Fibroblast of peridontal ligament (primary cell): ENCODE measurements around the gene RRBP1.

Experiments used
- DNase-seq: peaks from one replicate; pipeline ENCODE4 v3.0.0-alpha.2; 2010; ENCODE audit errors: extremely low read depth

The RRBP1 gene

DNA sequence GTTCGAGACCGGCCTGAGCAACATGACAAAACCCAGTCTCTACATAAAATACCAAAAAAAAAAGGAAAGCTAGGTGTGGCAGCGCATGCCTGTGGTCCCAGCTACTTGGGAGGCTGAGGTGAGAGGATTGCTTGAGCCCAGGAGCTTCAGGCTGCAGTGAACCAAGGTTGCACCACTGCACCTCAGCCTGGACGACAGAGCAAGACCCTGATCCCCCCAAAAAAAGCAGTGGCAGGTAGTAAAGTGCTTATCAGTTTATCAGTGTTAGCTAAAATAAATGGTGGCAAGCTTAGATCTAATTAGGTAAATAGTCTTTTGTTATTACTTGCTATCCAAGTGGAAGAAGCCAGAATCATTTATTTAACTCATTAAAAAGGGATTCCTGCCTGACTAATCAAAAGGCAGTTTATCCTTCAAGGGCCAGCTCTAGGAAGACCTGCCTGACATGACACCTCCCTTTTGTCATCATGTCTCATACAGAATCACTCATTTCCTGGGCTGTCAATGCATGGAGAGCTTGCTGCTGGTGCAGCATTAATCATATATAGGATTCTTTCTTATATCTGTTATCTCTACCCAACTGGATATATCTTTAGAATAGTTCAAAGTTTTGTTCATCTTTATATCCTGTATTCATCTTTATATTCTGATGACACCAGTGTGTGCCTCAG, 102.5 kb downstream of the RRBP1 start:
- DNase-seq: no peak

DNA sequence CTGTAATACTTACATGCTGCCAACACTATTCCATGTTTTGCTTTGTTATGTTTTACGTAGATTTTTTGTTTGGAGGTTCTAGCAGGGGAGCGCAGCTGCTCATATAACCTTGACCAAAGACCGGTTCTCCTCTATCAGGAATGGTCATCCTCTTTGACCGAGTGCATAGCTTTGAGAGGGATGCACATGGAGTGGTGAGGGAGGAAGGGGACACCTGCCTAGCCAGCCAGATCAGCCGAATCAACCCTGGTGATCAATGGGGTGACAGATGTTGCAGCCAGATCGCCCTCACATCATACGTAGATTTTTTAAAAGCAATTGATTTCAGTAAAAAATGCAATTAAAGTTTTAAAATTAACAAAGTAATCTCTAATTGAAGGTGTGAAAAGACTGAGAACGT, 105.8 kb downstream of the RRBP1 start:
- DNase-seq: no peak

DNA sequence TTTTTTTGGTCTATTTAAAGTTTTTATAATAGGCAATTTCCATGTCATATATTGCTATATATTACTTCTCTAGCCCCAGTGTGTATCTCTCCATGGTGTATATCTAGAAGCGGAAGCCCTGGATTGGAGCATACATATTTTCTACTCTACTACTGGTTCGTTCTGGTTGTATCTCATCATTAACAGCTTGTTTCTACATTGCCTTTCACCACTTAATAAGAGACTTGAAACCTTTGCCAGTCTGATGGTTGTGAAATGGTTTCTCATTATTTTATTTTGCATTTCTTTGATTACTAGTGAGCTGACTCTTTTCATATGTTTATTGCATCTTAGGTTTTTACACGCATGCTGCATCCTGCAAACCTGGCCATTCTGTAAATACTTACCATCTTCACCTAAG, 108.6 kb downstream of the RRBP1 start:
- no peak for DNase-seq

DNA sequence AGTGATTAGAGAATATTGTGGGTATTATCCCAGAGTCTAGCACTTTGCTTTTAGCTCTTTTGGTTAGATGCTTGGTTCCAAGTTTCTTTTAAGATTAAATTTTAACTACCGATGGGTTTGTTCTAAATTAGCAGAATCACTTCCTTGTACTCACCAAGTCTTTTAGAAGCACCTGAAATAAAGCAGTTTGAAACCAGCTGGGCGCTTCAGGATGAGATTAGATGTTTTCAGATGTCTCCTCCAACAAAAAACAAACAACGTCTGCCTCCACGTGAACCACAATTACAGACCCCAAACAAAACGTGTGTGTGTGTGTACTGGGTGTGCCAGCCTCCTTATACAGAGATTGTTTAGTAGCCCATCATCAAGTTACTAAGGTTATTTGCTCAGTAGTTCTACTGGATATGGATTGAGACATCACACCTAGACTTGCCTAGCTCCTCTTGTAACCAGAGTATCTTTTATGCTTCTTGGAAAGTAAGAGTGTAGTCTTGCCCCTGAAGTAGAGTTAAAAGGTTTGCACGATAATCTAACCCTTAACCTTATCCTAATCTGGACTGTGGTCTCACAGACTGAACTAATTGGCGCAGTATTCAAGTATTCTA, 109.9 kb downstream of the RRBP1 start:
- no peak for DNase-seq

DNA sequence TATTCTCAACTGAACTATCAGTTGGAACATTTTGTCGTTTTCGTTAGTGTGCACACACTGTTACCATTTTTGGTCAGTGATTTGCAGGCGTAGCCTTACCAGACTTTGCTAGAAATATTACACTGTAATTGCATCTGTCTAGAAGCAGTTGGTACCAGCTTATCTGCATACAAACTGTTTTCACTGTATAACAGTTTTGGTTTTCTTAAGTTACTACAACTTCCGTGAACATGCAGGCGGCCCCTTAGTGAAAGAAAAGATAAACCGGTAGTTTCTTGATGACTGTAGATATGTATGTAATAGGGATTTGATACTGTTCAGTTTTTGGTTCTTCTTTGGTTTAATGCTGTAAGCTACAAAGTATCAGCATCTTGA, 110.9 kb downstream of the RRBP1 start:
- DNase-seq: peak; percentile 49

DNA sequence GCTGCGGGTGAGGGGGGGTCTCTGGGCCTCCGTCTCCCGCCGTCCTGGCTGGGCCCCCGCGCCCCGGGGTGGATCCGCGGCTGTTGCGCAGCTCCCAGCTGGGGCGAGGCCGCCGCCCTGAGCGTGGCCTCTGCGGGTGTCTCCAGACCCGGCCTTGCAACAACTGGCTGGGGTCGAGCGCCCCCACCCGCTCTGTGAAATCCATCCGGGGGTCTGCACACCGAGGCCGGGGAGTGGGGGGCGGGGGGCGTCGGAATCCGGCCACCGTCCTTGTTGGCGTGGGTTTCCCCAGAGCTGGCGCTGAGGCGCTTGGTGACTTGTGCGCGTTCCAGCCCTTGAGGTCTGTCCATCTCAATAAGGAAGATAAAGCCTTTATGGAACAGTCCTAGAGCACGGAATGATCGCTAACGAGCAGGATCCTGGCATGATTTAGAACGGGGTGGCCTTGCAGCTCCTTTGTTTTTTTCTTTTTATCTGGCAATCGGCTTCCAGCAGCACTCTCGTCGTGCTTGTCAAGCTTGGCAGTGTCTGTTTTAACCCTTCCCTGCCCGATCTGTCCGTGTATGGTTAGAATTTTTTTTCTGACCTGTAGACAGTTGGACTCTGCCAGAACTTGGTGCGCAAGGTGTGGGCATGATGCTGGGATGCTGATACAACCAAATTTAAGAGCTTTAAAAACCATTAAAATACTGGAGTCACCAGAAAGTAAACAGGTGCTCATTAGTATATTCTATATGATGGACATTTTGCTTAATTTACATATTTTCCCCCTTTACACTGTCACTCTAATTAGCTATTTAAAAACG, 111.5 kb downstream of the RRBP1 start:
- peak; percentile 55 for DNase-seq

DNA sequence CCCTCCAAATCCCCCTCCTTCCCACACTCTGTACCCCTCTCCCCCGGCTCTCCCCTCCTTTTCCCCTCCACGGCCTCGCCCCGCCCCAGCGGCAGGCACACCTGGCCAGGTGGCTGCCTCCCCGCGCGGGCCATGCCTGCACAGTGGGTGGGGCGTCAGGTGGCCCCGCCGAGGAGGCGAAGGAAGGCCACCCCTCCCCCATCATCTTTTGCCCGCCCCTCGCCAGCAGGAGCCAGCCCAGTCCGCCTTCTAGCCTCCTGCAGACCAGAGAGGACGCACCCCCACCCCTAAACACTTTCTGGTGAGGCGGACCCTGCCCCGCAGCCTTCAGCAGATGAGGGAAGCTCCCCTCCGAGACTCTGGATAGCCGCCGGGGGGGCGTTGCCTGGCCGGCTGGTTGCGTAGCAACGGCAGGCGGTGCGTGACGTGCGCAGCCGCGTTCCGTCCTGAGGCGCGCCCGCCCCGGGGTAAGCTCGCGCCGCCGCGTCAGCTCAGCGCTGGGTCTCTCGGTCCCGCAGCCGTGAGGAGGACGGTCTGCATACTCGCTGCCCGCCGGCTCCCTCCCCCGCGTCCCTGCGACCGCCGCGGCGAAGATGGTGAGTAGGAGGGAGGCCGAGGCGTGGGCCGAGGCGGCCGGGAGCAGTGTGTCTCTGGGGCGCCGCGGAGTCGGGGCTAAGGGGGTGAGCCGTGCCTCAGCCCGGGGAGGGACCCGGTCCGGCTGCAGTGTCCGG, 112.3 kb downstream of the RRBP1 start, which contains the start of gene DSTN:
Gene DSTN, plus strand, starts transcription at position 460 of the 731 bp plus-strand sequence. Its CDS starts 134 bp downstream, at position 594.
- peak; percentile 90 for DNase-seq

DNA sequence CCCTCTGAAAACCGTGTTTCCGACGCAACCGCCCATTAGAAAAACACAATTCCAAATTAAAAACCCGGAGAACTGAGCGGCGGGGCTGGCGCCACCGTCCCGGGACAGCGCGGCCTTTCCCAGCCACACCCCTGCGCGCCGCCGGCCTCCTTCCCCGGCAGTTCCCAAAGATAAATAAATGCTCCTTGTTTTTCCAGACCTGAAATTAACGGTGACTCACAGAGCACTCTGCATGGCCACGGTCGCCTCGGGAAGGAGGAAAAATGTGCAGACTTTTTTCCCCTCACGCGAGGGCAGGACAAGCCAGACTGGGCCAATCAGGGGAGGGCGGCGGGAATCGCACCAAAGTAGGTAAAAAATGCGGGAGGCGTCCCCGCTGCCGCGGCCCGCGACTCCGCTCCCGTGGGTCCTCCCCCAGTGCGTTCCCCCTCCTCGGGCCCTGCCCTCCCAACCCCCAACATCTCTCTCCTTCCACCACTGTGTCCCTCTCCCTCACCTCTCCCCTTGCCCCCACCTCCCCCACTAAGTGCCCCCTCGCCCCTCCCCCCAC, 113.0 kb downstream of the RRBP1 start:
- DNase-seq: peak; percentile 97

DNA sequence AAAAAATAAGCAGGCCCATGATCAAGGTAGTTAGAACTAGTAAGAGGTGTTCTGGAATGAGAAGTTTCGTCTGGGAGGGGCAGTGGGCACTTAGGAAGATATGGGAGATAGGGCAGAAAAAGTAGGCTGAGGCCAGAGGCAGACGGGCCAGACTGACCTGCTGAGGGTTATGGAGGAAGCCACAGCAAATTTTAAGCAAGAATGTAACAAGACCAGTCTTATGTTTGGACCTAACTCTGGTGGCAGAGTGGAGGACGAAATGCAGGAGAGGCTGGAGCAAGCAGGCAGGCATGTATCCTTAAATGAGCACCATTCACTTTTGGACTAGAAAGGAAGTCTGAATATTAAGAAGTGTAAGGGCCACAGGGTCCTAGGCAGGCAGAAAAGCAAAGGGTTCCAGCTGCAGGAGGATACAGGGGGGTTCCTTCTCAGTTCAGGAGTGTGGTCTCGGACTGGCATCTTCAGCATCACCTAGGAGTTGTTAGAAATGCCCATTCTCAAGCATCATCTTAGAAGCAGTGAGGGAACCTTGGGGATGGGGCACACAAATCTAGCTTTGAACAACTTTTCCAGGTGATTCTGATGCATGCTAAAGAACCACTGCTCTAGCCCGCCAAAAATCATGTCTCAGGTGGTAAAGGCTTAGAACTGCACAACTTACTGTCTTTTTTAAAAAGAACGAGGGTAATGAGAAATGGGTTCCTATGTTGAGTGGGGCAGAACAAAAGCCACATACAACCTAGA, 113.8 kb downstream of the RRBP1 start:
- DNase-seq: no peak

DNA sequence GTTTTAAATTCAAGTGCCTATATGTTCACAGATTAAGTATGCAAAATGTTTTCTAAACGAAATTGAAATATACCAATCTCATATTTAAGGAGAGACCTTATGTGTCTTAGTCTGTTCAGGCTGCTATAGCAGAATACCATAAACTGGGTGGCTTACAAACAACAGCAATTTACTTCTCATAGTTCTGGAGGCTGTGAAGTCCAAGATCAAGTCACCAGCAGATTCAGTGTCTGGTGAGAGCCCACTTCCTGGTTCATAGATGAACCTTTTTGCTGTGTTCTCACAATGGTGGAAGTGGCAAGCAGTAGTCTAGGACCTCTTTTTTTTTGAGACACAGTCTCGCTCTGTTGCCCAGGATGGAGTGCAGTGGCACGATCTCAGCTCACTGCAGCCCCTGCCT, 115.7 kb downstream of the RRBP1 start:
- no peak for DNase-seq

DNA sequence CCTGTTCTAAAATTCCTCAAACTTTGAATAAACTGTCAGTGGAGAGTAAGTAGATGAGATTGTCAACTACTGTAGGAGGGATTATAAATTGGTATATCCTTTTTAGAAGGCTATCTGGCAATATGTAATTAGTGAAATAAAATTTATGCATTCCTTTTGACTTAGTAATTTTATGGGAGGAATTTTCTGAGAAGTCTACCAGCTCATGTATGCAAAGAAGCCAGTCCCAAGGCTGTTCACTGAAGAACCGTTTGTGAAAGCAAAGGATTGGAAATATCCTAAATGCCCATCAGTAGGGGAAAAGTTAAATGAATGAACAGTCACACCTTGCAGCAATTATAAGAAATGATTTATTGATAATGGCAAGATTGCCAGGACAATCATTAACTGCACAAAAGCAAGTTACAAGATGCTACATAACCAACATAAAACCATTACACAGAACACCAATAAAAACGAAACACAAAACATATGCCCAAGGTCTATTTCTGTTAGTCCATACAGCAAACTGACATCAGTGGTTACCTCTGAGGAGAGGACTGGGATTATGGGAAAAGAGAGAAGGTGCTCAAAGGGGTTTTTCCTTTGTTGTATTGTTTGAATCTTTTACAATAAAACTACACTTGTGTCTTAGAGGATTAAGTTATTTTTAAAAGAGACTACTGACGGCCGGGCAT, 116.7 kb downstream of the RRBP1 start:
- DNase-seq: peak; percentile 56
